Prostate gland (tissue), 2 donors: ENCODE measurements around the gene MEIOSIN. TPM values are rescaled to one million over a fixed set of nuclear protein-coding genes. Genes with fewer than 3 reads are reported as not detected.

Experiments used
- DNase-seq: peaks from one replicate; pipeline ENCODE4 v3.0.0-alpha.2; 2019; ENCODE audit warnings: low spot score
- H3K27ac ChIP-seq, 2 donors: fragments of 200-600 bp; sonication (generic); 2 replicates each; pipeline ENCODE4 v1.5.1; 2017 to 2019
- H3K27me3 ChIP-seq: fragments of 200-600 bp; sonication (generic); replicated peaks from 2 replicates; pipeline ENCODE4 v1.5.1; 2019; ENCODE audit not compliant: insufficient read depth
- H3K36me3 ChIP-seq, 2 donors: fragments of 200-600 bp; sonication (generic); 1 replicate in 1 of 2; 2 replicates in 1 of 2; pipeline versions ENCODE4 v1.5.1 to v1.8.1; 2017 to 2019
- H3K4me1 ChIP-seq: fragments of 200-600 bp; sonication (generic); replicated peaks from 2 replicates; pipeline ENCODE4 v1.5.1; 2019
- H3K4me3 ChIP-seq, 2 donors: fragments of 200-600 bp; sonication (generic); 2 replicates each; pipeline ENCODE4 v1.5.1; 2017 to 2019
- H3K9me3 ChIP-seq: fragments of 200-600 bp; sonication (generic); 2 replicates; pipeline ENCODE4 v1.5.1; 2017
- POLR2A ChIP-seq: fragments of 450-650 bp; IDR thresholded peaks from one replicate; pipeline ENCODE4 v1.6.1; 2016; ENCODE audit warnings: antibody characterized with exemption, mild to moderate bottlenecking
- POLR2AphosphoS5 ChIP-seq: sonication (generic); formaldehyde crosslinking; IDR thresholded peaks from one replicate; pipeline ENCODE4 v1.6.1; 2017; ENCODE audit warnings: antibody characterized with exemption
- WGBS: methylation state at CpG from one replicate; pipeline ENCODE4 v1.1.5; 2018; 5-methylcytosine and 5-hydroxymethylcytosine counted together
- intact Hi-C: fragments of 100-400 bp; cut with DNase I; formaldehyde crosslinking; loops from one replicate; pipeline ENCODE4 v1.14.2; 2022
- total RNA-seq, 2 donors: library from RNA; depleted of rRNA; stranded (reverse); fragments of >200 nt; gene quantifications; one replicate each; pipeline ENCODE4 v1.1.0, GENCODE V29; 2016
- TF ChIP-seq, protein P1 (sequence below), 4 experiments: fragments of 200-600 bp in 2 of 4; fragments of 450-650 bp in 2 of 4; sonication (generic) in 2 of 4; IDR thresholded peaks; 1 replicate in 3 of 4; 2 replicates in 1 of 4; pipeline ENCODE4 v1.5.1; 2016 to 2019; ENCODE audit warnings: antibody characterized with exemption in 4 of 4, mild to moderate bottlenecking in 2 of 4, moderate library complexity in 2 of 4

Gene MEIOSIN
- total RNA-seq, 2 donors from 2014 or later = 1.8 TPM; not detected in 1

DNA sequence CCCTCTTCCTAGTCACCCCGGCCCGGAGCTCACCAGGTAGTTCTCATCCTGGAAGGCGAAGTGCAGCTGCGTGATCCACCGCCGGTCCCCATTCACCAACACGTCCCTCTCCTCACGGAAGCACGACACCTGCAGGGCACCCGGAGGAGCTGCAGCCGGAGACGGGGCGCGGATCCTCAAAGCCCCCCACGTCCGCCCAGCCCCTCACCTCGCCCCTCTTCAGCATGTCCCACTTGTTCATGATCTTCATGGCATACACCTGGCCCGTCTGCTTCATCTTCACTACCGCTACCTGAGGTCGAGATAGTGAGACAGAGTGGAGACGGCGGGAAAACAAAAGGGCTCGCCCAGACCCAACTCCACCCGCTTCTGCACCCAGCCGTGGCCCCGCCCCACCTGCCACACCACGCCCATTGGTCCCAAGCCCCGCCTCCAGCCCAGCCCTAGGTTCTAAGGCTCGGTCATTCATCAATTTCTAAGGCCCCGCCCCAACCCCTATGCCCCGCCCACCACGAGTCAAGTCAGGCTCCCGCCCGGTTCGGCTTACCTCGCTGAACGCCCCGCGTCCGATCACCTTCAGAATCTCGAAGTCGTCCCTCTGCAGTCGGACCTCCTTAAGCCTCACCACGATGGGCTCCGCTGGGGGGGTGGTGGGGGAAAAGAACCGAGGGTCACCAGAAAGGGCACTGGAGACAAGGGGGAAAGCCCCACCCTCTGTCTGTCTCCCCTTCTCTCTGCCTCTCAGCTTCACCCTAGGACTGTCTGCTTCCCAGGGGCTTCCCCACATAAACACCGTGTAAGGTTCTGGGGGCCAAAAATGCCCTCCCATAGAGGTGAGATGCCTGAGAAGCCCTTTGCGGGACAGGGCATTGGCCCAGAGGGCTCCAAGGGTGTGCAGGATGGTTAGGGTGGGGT, 46.2 kb downstream of the MEIOSIN start:
- TF ChIP-seq, protein P1, sequence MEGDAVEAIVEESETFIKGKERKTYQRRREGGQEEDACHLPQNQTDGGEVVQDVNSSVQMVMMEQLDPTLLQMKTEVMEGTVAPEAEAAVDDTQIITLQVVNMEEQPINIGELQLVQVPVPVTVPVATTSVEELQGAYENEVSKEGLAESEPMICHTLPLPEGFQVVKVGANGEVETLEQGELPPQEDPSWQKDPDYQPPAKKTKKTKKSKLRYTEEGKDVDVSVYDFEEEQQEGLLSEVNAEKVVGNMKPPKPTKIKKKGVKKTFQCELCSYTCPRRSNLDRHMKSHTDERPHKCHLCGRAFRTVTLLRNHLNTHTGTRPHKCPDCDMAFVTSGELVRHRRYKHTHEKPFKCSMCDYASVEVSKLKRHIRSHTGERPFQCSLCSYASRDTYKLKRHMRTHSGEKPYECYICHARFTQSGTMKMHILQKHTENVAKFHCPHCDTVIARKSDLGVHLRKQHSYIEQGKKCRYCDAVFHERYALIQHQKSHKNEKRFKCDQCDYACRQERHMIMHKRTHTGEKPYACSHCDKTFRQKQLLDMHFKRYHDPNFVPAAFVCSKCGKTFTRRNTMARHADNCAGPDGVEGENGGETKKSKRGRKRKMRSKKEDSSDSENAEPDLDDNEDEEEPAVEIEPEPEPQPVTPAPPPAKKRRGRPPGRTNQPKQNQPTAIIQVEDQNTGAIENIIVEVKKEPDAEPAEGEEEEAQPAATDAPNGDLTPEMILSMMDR (IDR thresholded peaks at IDR 0.05) = peak; percentile 52 to 82 (median 66)
- TF ChIP-seq POLR2AphosphoS5 (peak; percentile 38), POLR2A (no peak)
- H3K36me3 ChIP-seq = peaks cover 0 to 17% of the 10 kb centered on the region in 2 donors
- H3K4me1 ChIP-seq = peaks cover 18% of the 10 kb centered on the region
- DNase-seq = peak; percentile 90
- H3K27me3 ChIP-seq = no peaks in the 10 kb centered on the region
- intact Hi-C loops = no loop called here
- no peaks in the 10 kb centered on the region for H3K9me3 ChIP-seq
- peak overlapping the region; percentile 26 to 82 for H3K27ac ChIP-seq
- peak overlapping the region in 1 of 2 donors; percentile 14 for H3K4me3 ChIP-seq
- 11% methylated on average over 48 of the region's 48 CpGs for WGBS

DNA sequence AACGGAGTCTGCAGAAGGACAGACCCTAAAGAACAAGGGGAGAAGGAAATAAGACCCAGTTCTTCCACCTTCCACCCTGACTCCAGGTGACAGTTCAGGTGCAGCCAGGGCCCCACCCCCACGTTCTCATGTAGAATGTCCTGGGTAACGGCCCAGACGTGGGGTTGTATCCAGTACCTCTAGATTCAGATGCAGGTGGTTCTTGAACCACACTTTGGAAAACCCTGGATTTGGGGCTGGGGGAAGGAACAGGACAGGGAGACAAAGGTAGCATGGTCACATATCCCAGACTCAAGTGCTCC, 46.9 kb downstream of the MEIOSIN start:
- Histone ChIP-seq H3K9me3 (no peaks in the 10 kb centered on the region), H3K4me1 (peaks cover 18% of the 10 kb centered on the region), H3K27ac (peak overlapping the region in 1 of 2 donors; percentile 82), H3K27me3 (no peaks in the 10 kb centered on the region), H3K4me3 (peak overlapping the region in 1 of 2 donors; percentile 30), H3K36me3 (peaks cover 0 to 17% of the 10 kb centered on the region in 2 donors)
- TF ChIP-seq POLR2AphosphoS5 = no peak
- TF ChIP-seq POLR2A = no peak
- TF ChIP-seq, protein P1 (IDR thresholded peaks at IDR 0.05) = no peak
- intact Hi-C loops = no loop called here
- WGBS = 24% methylated on average over 4 of the region's 4 CpGs
- DNase-seq = no peak

DNA sequence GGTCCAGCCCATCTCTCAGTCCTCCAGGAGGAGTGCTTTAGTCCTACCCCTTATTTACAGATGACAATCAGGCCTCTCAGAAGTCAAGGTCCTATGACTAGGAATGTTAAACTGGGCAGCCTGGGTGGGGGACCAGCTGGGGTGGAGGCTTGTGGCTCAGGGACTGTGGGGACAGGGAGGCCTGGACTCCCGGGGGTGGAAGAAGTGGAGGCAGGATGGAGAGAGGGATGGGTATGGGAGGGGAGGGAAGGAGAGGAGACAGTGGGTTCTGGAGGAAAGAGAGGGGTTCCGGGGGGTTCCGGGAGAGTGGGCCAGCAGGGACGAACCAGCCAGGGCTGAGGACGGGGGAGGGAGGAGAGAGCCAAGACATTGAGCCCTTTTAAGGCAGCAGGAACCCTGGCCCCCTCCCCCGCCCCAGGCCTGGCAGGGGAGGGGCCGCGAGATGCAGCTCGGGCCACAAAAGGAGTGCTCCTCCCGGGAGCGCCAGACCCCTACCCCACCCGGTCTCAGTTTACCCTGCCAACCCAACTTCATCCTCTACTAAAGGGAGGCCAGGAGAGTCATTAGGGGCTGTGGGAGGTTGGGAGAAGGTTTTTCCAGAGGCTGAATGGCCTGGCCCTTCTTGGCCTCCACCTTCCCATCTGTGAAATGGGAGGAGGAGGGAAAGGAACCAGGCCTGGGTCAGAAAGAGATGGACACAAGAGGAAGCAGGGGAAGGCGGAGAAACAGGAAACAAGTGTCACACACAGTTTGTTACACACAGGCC, 47.4 kb downstream of the MEIOSIN start:
- H3K36me3 ChIP-seq = peaks cover 0 to 17% of the 10 kb centered on the region in 2 donors
- intact Hi-C loops = no loop called here
- H3K9me3 ChIP-seq = no peaks in the 10 kb centered on the region
- H3K4me1 ChIP-seq = peaks cover 18% of the 10 kb centered on the region
- H3K4me3 ChIP-seq = peak overlapping the region; percentile 30 to 48
- TF ChIP-seq, protein P1 (IDR thresholded peaks at IDR 0.05) = no peak
- TF ChIP-seq POLR2A = no peak
- no peak for TF ChIP-seq POLR2AphosphoS5
- no peaks in the 10 kb centered on the region for H3K27me3 ChIP-seq
- H3K27ac ChIP-seq = peak overlapping the region; percentile 82 to 89
- 34% methylated on average over 13 of the region's 13 CpGs for WGBS
- no peak for DNase-seq

DNA sequence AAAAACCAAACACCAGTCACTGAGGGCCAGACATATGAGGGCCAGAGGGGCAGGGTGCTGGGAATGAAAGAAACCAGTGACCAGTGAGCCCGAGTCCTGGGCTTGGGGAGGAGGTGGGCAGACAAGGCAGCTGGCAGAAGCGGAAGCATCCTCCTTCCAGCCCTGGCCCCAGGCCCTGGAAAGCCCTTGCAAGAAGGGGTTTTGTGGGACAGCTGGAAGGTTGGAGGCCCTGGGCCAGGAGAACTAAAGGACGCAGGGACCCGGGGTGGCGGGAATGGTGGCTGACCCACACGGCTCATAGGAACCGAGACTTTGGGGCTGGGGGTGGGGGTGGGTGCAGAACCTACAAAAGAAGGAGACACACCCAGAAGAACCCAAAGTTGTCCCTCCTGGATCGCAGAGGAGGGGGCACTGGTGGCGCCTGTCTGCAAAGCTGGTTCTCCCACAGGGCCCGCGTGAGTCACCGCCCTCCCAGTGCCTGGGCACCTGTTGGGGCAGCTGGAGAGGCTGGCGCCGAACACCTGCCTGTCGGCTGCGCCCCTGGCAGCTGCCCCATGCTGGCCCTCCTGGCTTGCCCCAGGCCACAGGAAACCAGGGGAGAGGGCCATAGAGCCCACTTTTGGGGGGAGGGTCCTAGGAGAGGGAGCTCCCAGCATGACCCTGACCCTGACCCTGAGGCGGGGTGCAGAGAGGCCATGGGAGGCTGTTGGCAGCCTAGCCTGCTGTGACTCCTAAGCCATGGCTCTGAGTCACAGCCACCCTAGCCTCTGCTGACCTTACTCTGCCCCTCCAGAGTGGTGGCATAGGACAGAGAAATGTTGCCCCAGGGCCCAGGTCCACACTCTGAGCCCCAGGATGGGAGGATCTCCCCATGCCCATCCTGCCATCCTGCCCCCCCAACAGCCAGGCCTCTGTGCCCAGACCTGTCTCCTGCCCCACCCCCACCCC, 48.2 kb downstream of the MEIOSIN start:
- intact Hi-C loops = no loop called here
- Histone ChIP-seq H3K4me1 (peaks cover 18% of the 10 kb centered on the region), H3K36me3 (peaks cover 0 to 17% of the 10 kb centered on the region in 2 donors), H3K4me3 (peak overlapping the region; percentile 30 to 48), H3K27ac (peak overlapping the region; percentile 82 to 89), H3K27me3 (no peaks in the 10 kb centered on the region), H3K9me3 (no peaks in the 10 kb centered on the region)
- TF ChIP-seq, protein P1 (IDR thresholded peaks at IDR 0.05) = no peak
- TF ChIP-seq POLR2A = no peak
- peak; percentile 5 for TF ChIP-seq POLR2AphosphoS5
- WGBS = 26% methylated on average over 16 of the region's 17 CpGs
- peak; percentile 52 for DNase-seq
